Fibroblast of skin of scalp (primary cell): Measurements from ENCODE around the gene YJEFN3. TPM values are rescaled to one million over a fixed set of nuclear protein-coding genes. Genes with fewer than 3 reads are reported as not detected.
A peak's percentile ranks its signal among the peaks of the same experiment; 100 is the strongest.

ENCODE experiments used
- DNase-seq: peaks from one replicate; pipeline ENCODE4 v3.0.0-alpha.2; 2013
- polyA plus RNA-seq, 2 experiments: library from polyadenylated mRNA; unstranded; fragments of 120-200 nt; gene quantifications; one replicate each; pipeline ENCODE4 v1.2.1, GENCODE V29; 2013; ENCODE audit not compliant: insufficient read length in 2 of 2

Gene YJEFN3, protein sequence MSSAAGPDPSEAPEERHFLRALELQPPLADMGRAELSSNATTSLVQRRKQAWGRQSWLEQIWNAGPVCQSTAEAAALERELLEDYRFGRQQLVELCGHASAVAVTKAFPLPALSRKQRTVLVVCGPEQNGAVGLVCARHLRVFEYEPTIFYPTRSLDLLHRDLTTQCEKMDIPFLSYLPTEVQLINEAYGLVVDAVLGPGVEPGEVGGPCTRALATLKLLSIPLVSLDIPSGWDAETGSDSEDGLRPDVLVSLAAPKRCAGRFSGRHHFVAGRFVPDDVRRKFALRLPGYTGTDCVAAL
- polyA plus RNA-seq (2013, experiment 1 of 2; ENCODE audit: insufficient read length): 2.0 TPM
- polyA plus RNA-seq (2013, experiment 2 of 2; ENCODE audit: insufficient read length): 4.1 TPM

DNA sequence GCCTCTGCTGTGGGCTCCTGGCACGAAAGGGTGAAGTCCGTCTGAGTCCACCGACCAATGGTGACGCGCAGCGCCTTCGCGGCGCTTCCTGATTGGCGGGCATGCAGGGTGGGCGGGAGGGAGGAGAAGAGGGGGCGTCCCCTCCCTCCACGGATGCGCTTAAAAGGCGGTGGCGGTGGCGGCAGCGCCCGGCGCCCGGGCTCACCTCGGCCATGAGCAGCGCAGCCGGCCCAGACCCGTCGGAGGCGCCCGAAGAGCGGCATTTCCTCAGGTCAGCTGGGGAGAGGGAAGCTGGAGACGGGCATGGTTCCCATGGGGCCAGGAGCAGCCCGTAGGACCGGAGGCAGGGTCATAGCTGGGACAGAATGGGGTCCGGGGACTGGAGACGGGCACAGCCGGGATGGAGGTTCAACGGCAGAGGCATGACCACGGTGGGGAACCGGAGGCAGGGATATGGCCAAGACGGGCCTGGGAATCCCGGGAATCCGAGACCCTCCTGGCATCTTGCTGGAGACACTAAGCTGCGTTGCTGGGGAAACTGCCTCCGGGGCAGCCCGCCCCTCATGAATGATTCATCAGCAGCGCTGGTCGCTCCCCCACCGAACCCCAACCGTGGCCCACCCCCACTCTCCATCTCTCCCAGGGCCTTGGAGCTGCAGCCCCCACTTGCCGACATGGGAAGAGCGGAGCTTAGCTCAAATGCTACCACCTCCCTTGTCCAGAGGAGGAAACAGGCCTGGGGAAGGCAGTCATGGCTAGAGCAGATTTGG is at the start of gene YJEFN3:
Gene YJEFN3 (plus strand): TSS at position 191 of the 770 bp plus-strand sequence. CDS start 22 bp downstream, at position 213.
- DNase-seq: peak; percentile 53

- no peak for DNase-seq
These were observed 48.0 kb upstream of the YJEFN3 start for GRCh38 chr19:19480688-19481087.

- no peak for DNase-seq
These were observed 45.7 kb upstream of the YJEFN3 start for GRCh38 chr19:19482809-19483596.

DNA sequence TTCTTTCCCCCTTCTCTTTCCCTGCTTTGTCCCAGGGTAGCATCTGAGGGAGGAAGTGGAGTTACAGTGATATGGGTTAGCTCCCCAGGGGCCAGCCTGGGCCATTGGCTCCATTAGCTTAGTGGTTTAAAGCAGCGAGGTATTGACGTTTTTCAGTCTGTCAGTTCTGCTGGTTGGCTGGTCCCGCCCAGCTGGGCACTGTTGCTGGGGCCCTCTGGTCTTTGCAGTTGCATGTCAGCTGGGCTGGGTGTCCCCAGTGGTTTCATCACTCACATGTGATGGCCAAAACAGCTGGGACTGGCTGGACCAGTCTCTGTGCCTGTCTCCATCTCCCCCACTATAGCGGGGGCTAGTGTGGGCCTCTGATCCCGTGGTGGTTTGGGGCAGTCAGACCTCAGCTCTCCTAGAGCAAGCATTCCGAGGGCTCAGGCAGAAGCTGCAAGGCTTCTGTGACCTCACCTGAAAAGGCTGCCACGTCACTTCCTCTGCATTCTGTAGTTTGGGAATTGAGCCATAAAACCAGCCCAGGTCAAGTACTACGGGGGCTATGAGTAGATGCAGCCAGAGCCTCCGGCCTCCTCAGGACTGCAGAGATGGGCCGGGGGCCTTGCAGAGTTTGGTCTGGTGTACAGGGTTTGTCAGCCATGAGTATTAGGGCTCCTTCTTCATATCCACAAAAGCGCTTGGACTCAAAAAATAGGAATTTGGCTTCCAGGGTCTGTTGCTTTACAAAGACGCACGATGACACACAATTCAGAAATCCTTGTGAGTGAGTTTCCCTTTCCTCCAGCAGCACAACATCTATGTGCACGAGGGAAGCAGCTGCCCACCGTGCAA is 43.3 kb upstream of the YJEFN3 start:
- DNase-seq: peak; percentile 20

DNA sequence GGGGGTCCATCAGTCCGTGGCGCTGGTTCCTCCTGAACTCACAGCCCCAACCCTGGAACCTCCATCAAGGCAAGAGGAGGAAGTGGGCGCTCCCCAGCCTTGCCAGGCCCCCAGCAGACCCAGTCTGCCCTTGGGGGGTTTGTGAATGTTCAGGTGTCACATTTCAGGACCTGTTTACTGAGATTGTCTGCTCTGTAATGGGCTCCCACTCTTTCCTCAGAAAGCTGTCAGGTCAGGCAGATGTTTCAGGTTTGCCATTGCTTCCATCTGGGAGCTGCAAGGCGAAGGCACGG is 42.8 kb upstream of the YJEFN3 start:
- no peak for DNase-seq

GRCh38 chr19:19486343-19487076 is 42.2 kb upstream of the YJEFN3 start:
- DNase-seq: no peak

DNA sequence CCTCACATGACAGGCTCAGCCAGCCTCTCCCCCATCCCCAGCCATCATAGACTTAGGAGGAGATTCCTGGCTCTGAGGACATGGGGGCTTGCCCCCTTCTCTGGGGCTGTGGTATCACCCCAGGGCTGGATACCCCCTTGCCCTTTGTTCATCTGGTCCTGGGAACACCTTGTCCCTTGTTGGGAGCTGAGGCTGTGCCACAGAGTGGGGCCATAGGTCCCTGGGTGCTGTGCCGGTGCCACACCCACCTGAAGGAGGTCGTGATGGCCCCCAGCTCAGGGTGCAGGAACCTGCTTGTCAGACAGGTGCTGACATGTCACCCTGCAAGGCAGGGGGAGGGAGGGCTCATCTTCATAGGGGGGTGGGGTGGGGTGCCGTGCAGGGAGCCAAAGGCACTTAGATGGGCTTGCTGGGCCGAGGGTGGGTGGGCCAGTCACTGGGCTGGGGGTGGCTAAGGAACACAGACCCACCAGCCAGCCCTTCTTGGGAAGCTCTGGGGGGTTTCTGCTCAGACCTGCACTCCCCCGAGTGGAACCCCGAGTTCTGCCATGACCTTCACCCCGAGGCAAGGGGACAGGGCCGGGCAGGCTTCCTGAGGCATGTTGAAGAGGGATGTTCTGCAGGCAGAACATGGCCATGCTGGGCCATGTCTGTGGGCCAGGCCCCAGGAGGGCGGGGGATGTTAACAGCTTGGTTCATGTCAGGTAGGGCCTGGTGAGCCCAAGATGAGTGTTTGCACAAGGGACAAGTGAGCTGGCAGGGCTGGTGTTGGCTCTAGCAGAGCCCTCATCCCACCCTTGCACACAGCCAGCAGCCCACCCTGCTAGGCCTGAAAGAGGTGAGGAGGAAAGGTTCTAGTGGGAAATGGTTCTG is 41.4 kb upstream of the YJEFN3 start:
- no peak for DNase-seq

DNA sequence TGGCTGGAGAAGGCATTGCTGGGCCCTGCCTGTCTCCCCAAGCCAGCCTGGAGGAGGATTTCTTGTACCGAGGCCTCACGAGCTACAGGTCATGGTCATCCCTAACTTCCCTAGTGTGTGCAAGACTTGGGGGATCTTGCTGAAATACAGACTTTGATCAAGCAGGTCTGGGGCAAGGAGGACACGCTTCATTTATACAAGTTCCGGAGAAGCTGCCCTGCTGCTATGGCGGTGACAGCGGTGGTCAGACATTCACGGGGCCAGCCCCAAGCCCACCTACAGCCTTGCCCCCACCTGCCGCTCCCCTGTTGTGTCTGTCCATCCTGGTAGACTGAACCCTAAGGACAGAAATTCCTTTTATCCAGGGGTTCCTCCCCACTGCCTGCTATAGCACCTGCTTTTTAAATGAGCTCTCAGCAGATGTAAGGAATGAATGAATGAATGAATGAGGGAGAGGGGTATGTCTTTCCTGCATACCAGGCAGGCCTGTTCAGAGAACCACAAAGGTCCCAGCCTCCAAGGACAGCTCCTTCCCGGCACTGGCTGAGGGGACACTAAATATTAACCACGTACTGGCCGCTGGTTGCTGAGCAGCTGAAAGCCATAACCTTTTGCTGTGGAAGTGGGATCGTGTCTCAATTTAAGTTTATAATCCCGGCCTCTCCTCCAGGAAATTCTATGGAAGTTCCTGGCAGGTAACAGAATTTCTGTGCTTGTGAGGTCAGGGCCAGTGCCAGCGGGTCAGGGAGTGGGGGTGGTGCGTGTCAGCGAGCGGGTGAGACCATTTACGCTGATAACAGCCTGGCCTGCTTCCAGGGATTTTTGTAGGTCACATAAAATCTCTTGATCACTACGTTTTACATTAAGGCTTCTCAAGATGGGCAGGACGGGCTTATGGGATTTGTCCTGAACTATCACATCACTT is 40.5 kb upstream of the YJEFN3 start:
- DNase-seq: no peak

DNA sequence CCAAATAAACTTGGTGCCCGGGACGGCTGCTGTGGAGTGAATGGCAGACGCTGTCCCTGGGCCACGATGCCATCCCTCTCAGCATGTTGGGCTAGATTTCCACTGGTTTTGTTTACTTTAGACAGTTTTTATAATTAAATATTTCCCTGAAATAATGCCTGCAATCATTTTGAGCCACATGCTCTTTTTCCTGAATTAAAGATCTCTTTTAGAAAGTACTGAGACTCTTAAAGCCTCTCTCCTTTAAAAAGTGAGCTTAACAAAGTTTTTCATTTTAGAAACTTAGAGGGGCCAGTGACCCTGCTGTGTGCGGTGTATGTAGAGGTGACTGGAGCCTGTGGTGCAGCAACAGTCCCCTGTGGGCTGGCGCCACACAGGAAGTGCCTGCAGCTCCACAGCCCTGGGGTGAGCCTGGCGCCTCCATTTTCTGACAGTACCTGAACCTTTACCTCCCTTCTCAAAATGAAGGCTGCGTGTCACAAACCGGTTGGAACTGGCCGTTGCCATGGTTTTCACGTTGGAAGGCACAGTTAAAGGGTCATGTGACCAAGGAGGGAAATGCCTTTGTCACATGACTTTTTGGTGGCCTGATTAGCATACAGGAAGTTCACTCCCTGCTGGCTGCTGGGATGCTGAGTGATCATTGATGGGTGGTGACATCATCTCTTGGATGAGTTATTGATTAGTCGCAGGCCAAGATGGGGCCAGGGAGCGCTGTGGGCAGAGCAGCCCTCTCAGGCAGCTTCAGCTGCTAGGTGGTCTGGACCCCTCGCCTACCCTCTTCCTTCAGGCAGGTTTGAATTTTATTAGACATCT is 39.6 kb upstream of the YJEFN3 start:
- DNase-seq: peak; percentile 97

GRCh38 chr19:19489804-19490204 is 38.9 kb upstream of the YJEFN3 start:
- no peak for DNase-seq

- peak; percentile 84 for DNase-seq
These were observed 38.3 kb upstream of the YJEFN3 start for GRCh38 chr19:19490214-19490968.

DNA sequence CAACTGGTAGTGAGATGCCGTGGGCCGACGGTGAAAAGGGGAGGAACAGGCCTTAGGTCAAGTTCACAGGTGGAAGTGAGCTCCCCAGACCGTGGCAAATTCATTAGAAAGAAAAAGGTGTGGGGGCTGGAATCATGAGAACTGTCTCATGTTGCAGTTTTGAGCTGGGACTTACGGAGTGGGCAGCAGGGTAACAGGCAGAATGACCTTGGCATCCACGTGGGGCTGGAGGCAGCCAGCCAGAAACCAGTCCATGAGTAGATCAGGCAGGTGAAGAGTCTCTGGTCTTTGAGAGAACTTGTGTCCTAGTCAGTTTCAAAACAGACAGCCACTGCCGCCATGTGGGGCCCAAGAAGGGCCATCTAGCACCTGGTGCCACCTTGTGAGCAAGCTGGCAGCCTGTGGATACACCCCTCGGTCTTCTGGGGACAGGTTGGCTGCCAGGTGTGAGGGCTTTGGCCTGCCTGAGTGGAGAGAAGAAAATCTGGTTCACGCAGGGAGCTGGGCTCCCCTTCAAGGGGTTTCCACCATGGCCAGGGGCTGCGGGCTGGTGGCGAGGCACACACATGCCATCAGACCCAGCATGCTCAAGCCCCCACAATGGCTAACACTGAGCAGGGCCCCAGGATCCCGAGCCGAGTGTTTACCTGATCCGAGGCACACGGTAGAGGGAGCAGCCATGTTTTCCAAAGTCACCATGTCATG is 37.2 kb upstream of the YJEFN3 start:
- DNase-seq: no peak

GRCh38 chr19:19492026-19492610 is 36.6 kb upstream of the YJEFN3 start:
- no peak for DNase-seq

- DNase-seq: no peak
These were observed 34.7 kb upstream of the YJEFN3 start for GRCh38 chr19:19493841-19494546.

DNA sequence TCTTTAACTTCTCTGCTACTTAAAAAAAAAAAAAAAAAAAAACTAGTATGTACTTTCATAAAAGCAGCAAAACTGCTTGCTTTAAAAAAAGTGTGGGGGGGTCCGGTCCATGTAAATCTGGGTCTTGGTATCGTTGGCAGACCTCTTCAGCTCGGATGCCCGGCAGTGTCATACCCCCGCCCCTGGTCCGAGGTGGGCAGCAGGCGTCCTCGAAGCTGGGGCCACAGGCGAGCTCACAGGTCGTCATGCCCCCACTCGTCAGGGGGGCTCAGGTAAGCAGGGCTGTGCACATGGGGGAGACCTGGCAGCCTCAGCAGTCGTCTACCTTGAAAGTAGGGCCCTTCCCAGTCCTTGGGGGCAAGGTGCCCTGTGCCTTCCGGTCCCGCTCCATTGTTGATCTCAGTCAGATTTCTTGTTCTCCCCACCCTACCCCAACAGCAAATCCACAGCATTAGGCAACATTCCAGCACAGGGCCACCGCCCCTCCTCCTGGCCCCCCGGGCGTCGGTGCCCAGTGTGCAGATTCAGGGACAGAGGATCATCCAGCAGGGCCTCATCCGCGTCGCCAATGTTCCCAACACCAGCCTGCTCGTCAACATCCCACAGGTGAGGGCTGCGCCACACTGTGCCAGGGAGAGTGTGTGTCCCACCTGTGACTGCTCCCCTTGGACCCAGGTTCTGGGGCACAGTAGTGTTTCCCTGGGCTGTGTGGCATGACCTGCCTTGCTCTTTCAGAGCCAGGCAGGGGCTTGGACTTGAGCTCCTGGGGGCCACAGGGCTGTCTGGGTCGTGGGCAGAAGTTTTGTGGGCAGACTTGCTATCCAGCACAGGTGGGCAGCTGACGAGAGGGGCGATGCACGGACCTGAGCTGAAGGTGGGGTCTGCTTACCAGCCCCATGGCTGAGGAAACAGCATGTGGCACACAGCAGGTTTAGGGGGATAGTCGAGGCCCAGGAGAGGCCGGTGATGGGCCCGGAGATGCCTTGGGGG is 32.8 kb upstream of the YJEFN3 start:
- no peak for DNase-seq
